ENCODE results near the gene NFIA. TPM values are rescaled to one million over a fixed set of nuclear protein-coding genes. Genes with fewer than 3 reads are reported as not detected.

NFIA gene
- total RNA-seq, 1 donor from 2014 or later, result 1.2 TPM

DNA sequence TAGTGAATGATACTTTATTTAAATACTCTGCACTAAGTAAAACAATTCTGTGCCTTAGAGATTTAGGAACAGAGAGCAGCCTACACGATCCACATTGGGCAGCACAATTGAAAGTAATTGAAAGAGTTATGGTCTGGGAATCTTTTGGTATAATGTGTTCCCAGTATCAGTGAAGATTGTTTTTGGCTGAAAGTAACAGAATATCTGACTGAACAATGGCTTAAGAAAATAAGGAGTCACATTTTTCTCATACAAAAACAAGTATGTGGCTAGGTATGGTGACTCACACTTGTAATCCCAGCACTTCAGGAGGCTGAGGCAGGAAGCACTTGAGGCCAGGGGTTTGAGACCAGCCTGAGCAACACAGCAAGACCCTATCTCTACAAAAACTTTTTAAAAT lies 306.2 kb downstream of the NFIA start:
- H3K36me3 Mint-ChIP-seq (ENCODE audit: insufficient read depth), result no peaks in the 10 kb centered on the region
- DNase-seq (ENCODE audit: low spot score, unreplicated experiment), result no peak
- TF ChIP-seq, protein P1, sequence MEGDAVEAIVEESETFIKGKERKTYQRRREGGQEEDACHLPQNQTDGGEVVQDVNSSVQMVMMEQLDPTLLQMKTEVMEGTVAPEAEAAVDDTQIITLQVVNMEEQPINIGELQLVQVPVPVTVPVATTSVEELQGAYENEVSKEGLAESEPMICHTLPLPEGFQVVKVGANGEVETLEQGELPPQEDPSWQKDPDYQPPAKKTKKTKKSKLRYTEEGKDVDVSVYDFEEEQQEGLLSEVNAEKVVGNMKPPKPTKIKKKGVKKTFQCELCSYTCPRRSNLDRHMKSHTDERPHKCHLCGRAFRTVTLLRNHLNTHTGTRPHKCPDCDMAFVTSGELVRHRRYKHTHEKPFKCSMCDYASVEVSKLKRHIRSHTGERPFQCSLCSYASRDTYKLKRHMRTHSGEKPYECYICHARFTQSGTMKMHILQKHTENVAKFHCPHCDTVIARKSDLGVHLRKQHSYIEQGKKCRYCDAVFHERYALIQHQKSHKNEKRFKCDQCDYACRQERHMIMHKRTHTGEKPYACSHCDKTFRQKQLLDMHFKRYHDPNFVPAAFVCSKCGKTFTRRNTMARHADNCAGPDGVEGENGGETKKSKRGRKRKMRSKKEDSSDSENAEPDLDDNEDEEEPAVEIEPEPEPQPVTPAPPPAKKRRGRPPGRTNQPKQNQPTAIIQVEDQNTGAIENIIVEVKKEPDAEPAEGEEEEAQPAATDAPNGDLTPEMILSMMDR (IDR thresholded peaks at IDR 0.05; ENCODE audit: unreplicated experiment), result no peak
- no peak overlapping the region for H3K4me3 Mint-ChIP-seq (ENCODE audit: low read depth)
- H3K9me3 Mint-ChIP-seq (ENCODE audit: low read depth), result no peaks in the 10 kb centered on the region
- H3K4me1 Mint-ChIP-seq (ENCODE audit: low read depth), result peaks cover 20% of the 10 kb centered on the region
- no peak overlapping the region for H3K27ac Mint-ChIP-seq
- no peaks in the 10 kb centered on the region for H3K27me3 Mint-ChIP-seq

DNA sequence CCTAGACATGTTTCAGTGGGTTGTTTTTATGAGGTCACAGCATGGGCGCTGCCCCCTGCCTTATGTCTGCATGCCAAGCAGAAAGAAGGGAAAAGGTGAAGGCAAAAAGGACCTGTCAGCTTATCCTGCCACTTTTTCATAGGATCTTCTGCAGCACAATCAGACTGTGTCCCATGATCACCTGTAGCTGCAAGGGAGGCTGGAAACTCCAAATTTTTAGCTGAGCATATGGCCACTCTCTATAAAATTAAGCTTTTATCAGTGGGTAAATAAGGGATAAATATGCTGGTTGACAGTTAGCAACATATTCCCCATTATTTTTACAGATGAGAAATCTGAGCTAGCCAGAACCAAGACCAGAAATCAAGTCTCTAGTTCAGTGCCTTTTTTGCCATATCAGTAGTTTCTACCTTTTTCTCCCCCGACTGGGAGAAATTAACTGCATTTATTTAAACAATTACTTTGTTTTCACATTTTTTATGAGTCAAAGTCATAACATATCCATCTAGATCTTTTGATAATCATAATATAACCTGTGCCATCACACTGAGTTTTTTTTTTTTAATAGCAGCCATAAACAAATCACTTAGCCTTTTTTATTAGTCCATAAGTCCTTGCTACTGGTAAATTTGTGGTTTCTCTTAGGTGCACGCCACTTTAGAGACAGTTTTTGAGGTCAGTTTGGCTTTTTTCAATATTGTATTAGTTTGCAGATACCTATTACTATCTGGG lies 307.0 kb downstream of the NFIA start:
- no peak overlapping the region for H3K4me3 Mint-ChIP-seq (ENCODE audit: low read depth)
- no peak overlapping the region for H3K27ac Mint-ChIP-seq
- no peaks in the 10 kb centered on the region for H3K27me3 Mint-ChIP-seq
- H3K9me3 Mint-ChIP-seq (ENCODE audit: low read depth), result no peaks in the 10 kb centered on the region
- TF ChIP-seq, protein P1 (IDR thresholded peaks at IDR 0.05; ENCODE audit: unreplicated experiment), result no peak
- no peak for DNase-seq (ENCODE audit: low spot score, unreplicated experiment)
- H3K4me1 Mint-ChIP-seq (ENCODE audit: low read depth), result peaks cover 20% of the 10 kb centered on the region
- H3K36me3 Mint-ChIP-seq (ENCODE audit: insufficient read depth), result no peaks in the 10 kb centered on the region

DNA sequence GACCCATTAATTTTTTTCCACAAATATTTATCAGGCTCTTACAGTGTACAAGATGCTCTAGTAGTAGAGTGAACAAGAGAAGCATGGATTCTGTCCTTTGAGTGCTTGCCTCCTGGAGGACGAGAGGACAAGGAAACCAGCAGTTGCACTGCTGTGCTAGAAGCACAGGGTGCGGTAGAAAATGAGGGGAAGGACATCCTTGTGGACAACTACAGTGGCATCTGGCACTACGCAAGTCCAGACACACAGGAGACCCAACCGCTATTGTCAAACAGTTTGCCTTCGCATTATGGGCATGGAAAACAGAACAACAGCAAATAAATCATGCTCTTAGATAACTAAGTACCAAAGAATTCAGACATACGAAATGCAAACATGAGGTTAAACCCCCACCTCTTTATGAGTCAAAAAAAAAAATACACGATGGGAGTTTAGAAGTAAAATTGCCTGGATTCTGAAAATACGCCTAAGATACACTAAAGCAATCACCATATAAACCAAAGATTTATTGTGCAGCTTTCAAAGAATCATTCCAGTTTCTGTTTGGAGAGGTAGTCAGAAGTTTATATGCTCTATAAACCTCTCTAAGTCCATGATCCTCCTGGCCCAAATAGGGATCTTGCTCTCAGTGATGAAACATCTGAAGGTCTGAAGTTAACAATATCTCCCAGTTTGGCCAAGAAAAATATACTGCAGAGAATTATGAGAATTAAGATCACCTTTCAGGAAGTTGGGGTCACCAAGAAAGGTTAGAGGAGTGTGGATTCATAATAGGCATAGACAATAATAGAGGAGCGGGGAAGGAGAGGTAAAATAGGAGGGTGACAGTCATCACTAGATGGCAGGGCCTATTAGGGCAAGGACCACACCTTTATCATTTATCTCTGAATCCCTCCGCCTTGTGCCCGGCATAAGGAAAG lies 307.8 kb downstream of the NFIA start:
- H3K4me1 Mint-ChIP-seq (ENCODE audit: low read depth), result peaks cover 20% of the 10 kb centered on the region
- H3K27ac Mint-ChIP-seq, result no peak overlapping the region
- H3K4me3 Mint-ChIP-seq (ENCODE audit: low read depth), result no peak overlapping the region
- TF ChIP-seq, protein P1 (IDR thresholded peaks at IDR 0.05; ENCODE audit: unreplicated experiment), result no peak
- no peaks in the 10 kb centered on the region for H3K9me3 Mint-ChIP-seq (ENCODE audit: low read depth)
- no peaks in the 10 kb centered on the region for H3K27me3 Mint-ChIP-seq
- no peak for DNase-seq (ENCODE audit: low spot score, unreplicated experiment)
- no peaks in the 10 kb centered on the region for H3K36me3 Mint-ChIP-seq (ENCODE audit: insufficient read depth)

DNA sequence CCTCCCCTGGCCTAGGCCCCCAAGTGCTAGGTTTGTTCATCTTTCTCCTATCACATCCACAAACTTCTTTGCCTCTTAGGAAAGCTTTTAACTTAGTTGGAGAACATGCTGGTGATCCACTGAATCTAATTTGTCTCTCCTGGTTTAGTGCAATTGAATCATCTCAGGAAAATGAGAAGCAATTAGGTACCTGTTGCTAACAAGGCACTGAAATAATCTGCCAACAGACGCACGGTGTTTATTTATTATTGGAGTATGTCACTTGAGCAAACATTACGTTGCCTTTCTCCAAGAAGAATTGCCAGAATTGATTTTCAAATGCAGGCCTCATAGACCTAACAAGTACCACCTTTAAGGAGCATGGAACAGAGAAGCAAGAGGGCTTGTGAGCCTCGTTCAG lies 309.4 kb downstream of the NFIA start:
- TF ChIP-seq, protein P1 (IDR thresholded peaks at IDR 0.05; ENCODE audit: unreplicated experiment), result no peak
- Mint-ChIP-seq H3K9me3 (ENCODE audit: low read depth) (no peaks in the 10 kb centered on the region), H3K4me3 (ENCODE audit: low read depth) (no peak overlapping the region), H3K4me1 (ENCODE audit: low read depth) (peaks cover 22% of the 10 kb centered on the region), H3K27ac (no peak overlapping the region), H3K36me3 (ENCODE audit: insufficient read depth) (no peaks in the 10 kb centered on the region), H3K27me3 (no peaks in the 10 kb centered on the region)
- DNase-seq (ENCODE audit: low spot score, unreplicated experiment), result no peak

DNA sequence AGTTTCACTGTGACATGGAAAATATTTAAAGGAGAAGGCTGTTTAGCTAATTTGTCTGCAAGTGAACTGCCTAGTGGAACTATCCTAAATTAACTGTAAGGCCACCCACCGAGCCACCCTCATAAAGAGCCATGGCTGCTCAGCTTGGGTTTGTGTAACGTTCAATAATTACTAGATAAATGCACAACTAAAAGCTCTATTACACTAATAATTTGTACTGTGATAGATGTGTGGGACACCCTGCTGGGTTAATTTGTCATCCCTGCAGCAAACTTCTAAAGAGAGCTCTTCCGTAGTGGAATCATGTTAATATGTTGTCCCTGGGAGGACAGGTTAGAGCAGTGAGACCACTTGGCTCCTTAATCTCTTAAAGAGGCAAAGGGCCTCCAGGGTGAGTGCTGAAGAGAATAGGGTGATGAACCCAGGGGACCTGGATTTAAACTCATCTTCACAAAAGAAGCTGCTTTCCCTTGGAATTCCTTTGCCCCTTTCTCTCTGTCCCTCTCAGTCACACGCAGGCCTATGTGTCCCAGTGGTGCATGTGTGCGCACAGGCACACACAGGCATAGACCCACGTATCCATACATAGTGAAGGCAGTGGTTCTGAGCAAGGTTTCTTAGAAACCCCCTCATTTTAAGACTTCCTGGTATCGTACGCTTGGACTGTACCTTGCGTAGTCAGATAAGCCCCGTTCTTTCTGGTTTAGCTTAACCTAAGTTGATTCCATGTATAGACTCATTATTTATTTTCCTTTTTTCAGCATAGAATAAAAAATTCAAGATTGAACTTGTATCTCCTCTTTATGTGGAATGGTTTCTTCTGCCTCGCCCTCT lies 310.3 kb downstream of the NFIA start:
- H3K36me3 Mint-ChIP-seq (ENCODE audit: insufficient read depth), result no peaks in the 10 kb centered on the region
- no peak overlapping the region for H3K4me3 Mint-ChIP-seq (ENCODE audit: low read depth)

More for the DNA sequence above, 310.3 kb downstream of the NFIA start:
- Mint-ChIP-seq H3K27ac (no peak overlapping the region), H3K9me3 (ENCODE audit: low read depth) (no peaks in the 10 kb centered on the region), H3K27me3 (no peaks in the 10 kb centered on the region), H3K4me1 (ENCODE audit: low read depth) (peaks cover 26% of the 10 kb centered on the region)
- TF ChIP-seq, protein P1 (IDR thresholded peaks at IDR 0.05; ENCODE audit: unreplicated experiment), result no peak
- DNase-seq (ENCODE audit: low spot score, unreplicated experiment), result no peak

All from progenitor cell of endocrine pancreas (in vitro differentiated cells).